Esophagus squamous epithelium (tissue), 4 donors: ENCODE data around the gene RSAD1.

ENCODE experiments used
- POLR2A ChIP-seq, 4 donors: fragments of 450-650 bp; IDR thresholded peaks; one replicate each; pipeline ENCODE4 v1.6.1; 2017; ENCODE audit warnings: antibody characterized with exemption in 4 of 4, mild to moderate bottlenecking in 4 of 4, moderate library complexity in 3 of 4
- TF ChIP-seq, protein P1 (sequence below), 6 experiments: fragments of 450-650 bp in 4 of 6; fragments of 200-600 bp in 2 of 6; sonication (generic) in 2 of 6; IDR thresholded peaks; one replicate each; pipeline ENCODE4 v1.5.1; 2016 to 2019; ENCODE audit warnings: antibody characterized with exemption in 6 of 6, mild to moderate bottlenecking in 4 of 6, moderate library complexity in 4 of 6

DNA sequence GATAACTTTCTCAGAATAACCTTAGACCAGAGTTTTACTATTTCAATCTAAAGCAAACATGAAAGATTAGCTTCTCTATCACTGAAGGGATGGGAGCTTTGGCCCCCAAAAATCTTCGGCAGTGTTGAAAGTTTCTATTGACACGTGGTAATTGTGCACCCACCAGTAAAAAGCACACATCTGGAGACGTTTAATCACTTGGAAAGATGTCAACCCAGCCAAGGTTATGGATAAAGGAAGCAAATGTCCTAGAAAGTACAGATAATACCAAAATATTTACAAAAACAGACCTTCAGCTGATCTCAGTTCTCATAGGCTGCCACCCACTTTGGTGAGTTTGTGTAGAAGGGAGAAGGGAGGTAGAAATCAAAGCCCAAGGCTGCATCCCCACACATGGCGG is 34.8 kb downstream of the RSAD1 start:
- TF ChIP-seq, protein P1, sequence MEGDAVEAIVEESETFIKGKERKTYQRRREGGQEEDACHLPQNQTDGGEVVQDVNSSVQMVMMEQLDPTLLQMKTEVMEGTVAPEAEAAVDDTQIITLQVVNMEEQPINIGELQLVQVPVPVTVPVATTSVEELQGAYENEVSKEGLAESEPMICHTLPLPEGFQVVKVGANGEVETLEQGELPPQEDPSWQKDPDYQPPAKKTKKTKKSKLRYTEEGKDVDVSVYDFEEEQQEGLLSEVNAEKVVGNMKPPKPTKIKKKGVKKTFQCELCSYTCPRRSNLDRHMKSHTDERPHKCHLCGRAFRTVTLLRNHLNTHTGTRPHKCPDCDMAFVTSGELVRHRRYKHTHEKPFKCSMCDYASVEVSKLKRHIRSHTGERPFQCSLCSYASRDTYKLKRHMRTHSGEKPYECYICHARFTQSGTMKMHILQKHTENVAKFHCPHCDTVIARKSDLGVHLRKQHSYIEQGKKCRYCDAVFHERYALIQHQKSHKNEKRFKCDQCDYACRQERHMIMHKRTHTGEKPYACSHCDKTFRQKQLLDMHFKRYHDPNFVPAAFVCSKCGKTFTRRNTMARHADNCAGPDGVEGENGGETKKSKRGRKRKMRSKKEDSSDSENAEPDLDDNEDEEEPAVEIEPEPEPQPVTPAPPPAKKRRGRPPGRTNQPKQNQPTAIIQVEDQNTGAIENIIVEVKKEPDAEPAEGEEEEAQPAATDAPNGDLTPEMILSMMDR (IDR thresholded peaks at IDR 0.05): no peak
- no peak for TF ChIP-seq POLR2A (IDR thresholded peaks at IDR 0.05)
